Progenitor cell of endocrine pancreas (in vitro differentiated cells): ENCODE measurements around the gene KRT77. TPM values are rescaled to one million over a fixed set of nuclear protein-coding genes. Genes with fewer than 3 reads are reported as not detected.

Experiments
- DNase-seq: peaks from one replicate; pipeline ENCODE4 v3.0.0; 2021; ENCODE audit warnings: low spot score; ENCODE audit not compliant: unreplicated experiment
- H3K27ac Mint-ChIP-seq: 2 replicates; pipeline ENCODE4 v1.8.0; 2021; ENCODE audit warnings: mild to moderate bottlenecking, moderate library complexity, mixed read lengths
- H3K27me3 Mint-ChIP-seq: 2 replicates; pipeline ENCODE4 v1.8.0; 2021; ENCODE audit warnings: mixed read lengths
- H3K36me3 Mint-ChIP-seq: 2 replicates; pipeline ENCODE4 v1.8.0; 2022; ENCODE audit warnings: mixed read lengths; ENCODE audit not compliant: insufficient read depth
- H3K4me1 Mint-ChIP-seq: 2 replicates; pipeline ENCODE4 v1.8.0; 2021; ENCODE audit warnings: low read depth, mixed read lengths
- H3K4me3 Mint-ChIP-seq: 2 replicates; pipeline ENCODE4 v1.8.0; 2021; ENCODE audit warnings: low read depth, mild to moderate bottlenecking, moderate library complexity, mixed read lengths
- H3K9me3 Mint-ChIP-seq: 2 replicates; pipeline ENCODE4 v1.8.0; 2021; ENCODE audit warnings: low read depth, mixed read lengths
- total RNA-seq: library from RNA; stranded (reverse); gene quantifications from 2 replicates; pipeline ENCODE4 v1.2.1, GENCODE V29; 2021
- TF ChIP-seq, protein P1 (sequence below): fragments of 200-600 bp; sonication (generic); IDR thresholded peaks from one replicate; pipeline ENCODE4 v1.5.0; 2021; ENCODE audit warnings: antibody characterized with exemption, mild to moderate bottlenecking; ENCODE audit not compliant: unreplicated experiment

The KRT77 gene
- total RNA-seq, 1 donor from 2014 or later, result not detected

DNA sequence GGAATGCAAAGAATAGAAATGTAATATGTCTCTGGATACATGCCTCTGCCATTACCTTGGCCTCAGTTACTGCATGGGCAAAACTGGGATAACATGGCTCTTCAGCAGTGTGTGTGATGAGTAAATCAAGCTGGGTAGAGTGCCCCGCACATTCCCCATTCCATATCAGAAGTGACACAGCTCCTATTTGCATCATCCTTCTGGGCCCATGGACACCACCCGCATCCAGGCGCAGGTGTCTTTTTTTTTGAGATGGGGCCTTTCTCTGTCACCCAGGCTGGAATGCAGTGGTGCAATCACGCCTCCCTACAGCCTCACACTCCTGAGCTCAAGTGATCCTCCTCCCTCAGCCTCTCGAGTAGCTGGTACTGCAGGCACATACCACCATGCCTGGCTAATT is 42.2 kb upstream of the KRT77 start:
- DNase-seq, result no peak
- Mint-ChIP-seq H3K4me1 (no peaks in the 10 kb centered on the region), H3K27ac (no peak overlapping the region), H3K9me3 (no peaks in the 10 kb centered on the region), H3K4me3 (no peak overlapping the region), H3K27me3 (peaks cover 77% of the 10 kb centered on the region), H3K36me3 (no peaks in the 10 kb centered on the region)
- TF ChIP-seq, protein P1, sequence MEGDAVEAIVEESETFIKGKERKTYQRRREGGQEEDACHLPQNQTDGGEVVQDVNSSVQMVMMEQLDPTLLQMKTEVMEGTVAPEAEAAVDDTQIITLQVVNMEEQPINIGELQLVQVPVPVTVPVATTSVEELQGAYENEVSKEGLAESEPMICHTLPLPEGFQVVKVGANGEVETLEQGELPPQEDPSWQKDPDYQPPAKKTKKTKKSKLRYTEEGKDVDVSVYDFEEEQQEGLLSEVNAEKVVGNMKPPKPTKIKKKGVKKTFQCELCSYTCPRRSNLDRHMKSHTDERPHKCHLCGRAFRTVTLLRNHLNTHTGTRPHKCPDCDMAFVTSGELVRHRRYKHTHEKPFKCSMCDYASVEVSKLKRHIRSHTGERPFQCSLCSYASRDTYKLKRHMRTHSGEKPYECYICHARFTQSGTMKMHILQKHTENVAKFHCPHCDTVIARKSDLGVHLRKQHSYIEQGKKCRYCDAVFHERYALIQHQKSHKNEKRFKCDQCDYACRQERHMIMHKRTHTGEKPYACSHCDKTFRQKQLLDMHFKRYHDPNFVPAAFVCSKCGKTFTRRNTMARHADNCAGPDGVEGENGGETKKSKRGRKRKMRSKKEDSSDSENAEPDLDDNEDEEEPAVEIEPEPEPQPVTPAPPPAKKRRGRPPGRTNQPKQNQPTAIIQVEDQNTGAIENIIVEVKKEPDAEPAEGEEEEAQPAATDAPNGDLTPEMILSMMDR, result no peak

DNA sequence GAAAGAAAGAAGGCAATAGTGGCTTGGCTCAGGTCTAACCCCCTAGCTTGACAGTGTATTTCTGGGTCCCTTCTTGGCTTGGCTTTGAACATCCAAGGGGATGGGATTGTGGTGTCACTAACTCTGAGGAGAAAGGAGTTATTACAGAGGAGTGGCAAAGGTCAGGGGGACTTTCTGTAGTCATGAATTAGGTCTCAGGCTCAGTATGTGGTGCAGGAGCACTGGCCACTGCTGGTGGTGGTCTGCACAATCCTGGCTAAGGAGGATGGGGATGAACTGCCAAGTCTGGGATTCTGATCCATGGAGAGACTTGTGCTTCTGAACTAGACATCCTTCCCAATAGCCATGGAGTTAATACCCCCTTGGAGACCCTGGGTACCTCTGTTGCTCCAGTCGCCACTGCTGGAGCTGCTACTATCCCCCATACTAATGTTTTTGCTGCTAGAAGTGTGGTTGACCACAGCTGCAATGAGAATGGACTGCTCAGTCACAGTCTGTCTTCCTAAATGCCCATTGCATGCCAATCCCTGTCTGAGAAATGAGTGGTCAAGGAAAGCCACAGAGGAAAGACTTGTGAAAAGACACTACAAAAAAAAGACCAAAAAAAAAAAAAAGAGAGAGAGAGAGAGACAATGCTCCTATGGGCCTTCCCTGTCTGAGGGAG is 41.3 kb upstream of the KRT77 start:
- no peaks in the 10 kb centered on the region for H3K4me1 Mint-ChIP-seq
- H3K36me3 Mint-ChIP-seq, result no peaks in the 10 kb centered on the region
- no peaks in the 10 kb centered on the region for H3K9me3 Mint-ChIP-seq
- no peak overlapping the region for H3K4me3 Mint-ChIP-seq
- no peak overlapping the region for H3K27ac Mint-ChIP-seq
- DNase-seq, result no peak
- TF ChIP-seq, protein P1, result no peak
- peaks cover 75% of the 10 kb centered on the region for H3K27me3 Mint-ChIP-seq

DNA sequence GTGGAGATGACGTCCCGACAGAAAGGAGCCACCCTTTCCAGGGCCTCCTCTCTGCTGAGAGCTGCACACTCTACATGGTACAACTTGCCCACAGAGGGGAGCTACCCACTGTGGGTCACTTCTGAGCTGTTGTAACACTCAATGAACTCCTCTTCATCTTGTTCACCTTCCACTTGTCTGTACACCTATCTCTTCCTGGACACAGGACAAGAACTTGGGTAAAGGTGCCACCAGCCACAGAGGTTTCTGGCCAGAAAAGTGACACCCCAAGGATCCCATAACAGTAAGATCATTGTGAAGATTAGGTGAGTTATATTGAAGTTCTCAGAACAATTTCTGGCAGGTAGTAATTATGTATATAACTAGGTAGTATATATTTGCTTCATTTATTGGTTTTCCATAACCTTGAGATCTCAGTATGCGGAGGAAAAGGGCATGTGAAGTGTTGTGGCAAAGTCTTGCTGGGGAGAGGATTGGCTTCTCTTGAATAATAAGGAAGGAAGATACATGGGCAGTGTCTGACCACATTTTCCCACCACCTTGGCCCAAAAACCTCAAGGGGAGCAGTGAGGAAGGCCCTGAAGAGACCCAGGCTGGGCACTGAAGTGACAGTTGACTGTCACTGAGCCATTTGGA is 39.6 kb upstream of the KRT77 start:
- H3K27ac Mint-ChIP-seq, result no peak overlapping the region
- TF ChIP-seq, protein P1, result no peak
- no peaks in the 10 kb centered on the region for H3K36me3 Mint-ChIP-seq
- DNase-seq, result no peak
- H3K4me3 Mint-ChIP-seq, result no peak overlapping the region
- H3K9me3 Mint-ChIP-seq, result no peaks in the 10 kb centered on the region
- no peaks in the 10 kb centered on the region for H3K4me1 Mint-ChIP-seq
- H3K27me3 Mint-ChIP-seq, result peaks cover 63% of the 10 kb centered on the region

DNA sequence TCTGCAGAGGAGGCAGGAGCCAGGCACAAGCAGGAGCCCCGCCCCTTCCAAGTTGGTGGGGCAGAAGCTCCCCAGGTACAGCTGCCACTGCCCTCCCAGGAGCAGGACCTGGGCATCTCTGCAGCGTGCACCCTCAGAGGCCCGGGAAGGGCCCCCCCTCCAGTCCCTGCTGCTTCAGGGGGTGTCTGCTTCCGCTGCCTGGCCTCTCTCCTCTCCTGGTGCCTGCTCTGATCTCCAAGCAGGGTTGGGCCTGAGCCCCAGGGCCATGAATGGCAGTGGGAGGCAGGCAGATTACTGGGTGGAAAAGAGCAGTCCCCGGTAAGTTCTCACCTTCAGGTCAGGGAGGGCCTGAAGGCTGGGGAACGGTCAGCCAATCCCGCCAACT is 38.9 kb upstream of the KRT77 start:
- no peaks in the 10 kb centered on the region for H3K9me3 Mint-ChIP-seq
- H3K27me3 Mint-ChIP-seq, result peaks cover 60% of the 10 kb centered on the region

DNA sequence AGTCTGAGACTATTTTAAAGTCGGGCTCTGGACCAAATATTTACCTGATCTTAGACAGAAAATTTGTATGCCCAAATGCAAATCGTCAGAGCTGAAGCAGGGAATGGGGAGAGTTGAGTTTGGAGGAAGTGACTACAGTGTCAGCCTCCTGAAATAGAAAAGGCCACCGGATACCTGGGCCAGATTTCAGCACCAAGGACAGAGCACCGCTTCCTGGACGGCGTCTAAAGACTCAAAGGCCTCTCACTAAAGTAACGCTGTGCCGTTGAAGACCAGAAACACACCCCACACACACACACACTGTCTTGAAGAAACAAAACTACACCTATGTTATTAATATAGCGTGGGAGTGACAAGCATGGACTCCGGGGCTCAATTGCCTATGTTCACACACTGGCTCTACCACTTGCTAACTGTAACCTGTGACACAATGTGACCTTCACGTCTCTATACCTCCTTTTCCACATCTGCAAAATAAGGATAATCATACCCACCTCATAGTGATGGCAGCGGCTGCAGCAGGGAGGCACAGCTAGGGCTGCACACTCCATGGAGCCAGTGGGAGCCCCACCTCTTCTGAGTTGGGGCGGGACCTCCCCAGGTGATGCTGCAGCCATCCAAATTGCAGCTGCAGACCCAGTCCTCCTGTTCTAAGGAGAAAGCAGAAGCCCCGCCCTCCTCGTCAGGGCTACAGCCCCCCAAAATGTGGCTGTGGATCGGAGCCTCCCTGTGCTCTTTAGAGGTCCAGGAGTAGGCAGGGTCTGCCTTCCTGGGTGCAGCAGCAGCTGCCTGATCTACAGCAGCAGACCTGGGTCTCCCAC is 38.3 kb upstream of the KRT77 start:
- Mint-ChIP-seq H3K36me3 (no peaks in the 10 kb centered on the region), H3K4me3 (no peak overlapping the region), H3K27me3 (peaks cover 59% of the 10 kb centered on the region), H3K4me1 (no peaks in the 10 kb centered on the region), H3K9me3 (no peaks in the 10 kb centered on the region), H3K27ac (no peak overlapping the region)
- TF ChIP-seq, protein P1, result no peak
- DNase-seq, result peak; percentile 79

More for the DNA sequence above, 38.9 kb upstream of the KRT77 start:
- Mint-ChIP-seq H3K27ac (no peak overlapping the region), H3K36me3 (no peaks in the 10 kb centered on the region), H3K4me3 (no peak overlapping the region), H3K4me1 (no peaks in the 10 kb centered on the region)
- TF ChIP-seq, protein P1, result no peak
- DNase-seq, result no peak
